ENCODE data around the gene SPON2.

Gene SPON2

DNA sequence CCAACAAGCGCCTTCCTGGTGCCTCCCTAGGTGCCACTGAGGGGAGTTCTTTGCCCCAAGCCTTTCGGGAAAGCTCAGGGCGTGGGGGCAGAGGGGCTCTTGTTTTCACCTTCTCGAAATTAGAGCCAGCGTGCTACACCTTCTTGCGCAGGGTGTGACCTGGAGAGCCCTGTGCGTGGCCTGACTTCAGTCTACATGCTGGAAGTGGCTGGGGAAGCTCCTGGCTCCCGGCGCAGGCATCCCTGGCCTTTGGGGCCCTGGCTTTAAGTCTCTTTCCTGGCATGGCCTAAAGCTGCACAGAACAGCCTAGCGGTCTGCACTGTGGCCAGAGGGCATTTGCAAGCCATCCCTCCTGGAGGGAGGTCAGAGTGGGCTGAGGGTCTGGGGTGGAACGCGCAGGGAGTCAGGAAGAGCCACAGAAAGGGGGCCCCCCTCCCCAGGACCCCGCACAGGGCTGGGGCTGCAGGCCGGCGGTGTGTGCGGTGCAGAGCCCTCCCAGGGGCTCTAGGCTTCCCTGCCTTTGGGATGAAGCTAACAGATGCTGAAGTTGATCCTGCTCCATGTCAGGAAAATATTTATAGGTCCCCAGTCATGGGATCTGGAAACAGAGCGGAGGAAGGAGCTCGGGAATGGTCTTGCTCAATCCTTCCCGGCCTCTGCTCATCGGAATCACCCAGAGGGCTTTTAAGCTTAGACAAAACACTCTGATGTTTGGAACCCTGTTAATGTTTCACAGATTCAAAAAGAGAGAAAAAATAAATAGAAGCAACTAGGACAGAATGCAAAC, 781 bp upstream of the SPON2 start:
- DNase-seq (ENCODE audit: low read depth): no peak

- DNase-seq (ENCODE audit: low read depth): no peak
Measured at GRCh38 chr4:1171311-1172227, 814 bp downstream of the SPON2 start.

GRCh38 chr4:1170976-1171310, 1.4 kb downstream of the SPON2 start:
- DNase-seq (ENCODE audit: low read depth): no peak

DNA sequence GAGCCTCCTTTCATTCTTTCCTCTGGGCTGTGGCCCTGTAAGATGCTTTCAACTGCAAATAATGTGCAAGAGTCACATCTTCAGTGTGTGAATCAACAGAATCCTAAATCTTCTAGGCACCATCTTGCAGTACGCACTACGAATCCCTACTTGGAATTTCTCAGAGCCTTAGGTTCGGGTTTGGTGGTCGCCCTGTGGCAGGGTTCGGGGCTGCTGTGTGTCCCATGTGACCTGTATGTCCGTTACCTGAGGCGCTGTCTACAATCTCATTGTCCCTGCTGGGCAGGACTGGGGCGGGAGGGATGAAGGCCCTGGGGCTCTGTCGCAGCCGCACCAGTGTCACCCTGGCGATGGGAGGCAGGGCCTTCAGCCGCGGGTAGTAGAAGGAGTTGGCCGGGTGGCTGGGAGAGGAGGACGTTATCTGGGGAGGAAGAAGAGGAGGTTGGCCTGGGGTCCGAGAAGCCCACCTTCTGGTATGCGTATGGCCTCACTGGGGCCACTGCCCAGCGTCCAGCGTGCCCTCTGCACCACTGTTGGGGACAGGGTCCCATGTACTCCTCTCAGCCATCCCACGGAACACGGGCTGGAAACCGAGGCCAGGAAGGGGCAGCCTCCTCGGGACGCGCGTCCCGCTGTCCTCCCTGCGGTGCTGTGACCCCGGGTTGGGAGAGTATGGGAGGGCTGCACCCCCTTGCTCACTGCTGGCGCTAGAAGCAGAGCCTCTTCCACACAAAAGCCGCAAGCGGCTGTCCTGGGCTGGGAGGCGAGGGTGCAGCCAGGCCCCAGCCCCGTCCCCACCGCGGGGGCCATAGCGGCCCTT, 2.0 kb downstream of the SPON2 start:
- DNase-seq (ENCODE audit: low read depth): no peak

DNA sequence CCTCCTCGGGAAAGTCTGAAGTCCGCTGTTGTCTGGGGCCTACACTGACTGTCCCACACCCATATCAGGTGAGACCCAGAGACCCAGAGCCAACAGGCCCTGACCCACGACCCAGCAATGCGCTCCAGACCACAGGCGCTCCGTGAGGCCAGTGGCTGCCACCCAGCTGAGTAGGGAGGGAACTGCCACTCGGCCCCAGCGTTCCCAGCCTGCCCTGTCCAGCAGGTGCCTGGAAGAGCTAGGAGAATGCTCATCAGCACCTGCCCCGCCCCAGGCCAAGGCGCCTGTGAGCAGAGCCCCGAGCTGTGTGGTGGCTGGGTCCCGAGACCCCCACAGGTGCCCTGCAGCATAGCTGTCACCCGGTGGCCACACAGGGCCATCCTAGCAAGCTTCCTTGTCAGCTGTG, 2.7 kb downstream of the SPON2 start:
- DNase-seq (ENCODE audit: low read depth): no peak

GRCh38 chr4:1169171-1169671, 3.2 kb downstream of the SPON2 start:
- no peak for DNase-seq (ENCODE audit: low read depth)

GRCh38 chr4:1168191-1169101, 3.9 kb downstream of the SPON2 start:
- no peak for DNase-seq (ENCODE audit: low read depth)

DNA sequence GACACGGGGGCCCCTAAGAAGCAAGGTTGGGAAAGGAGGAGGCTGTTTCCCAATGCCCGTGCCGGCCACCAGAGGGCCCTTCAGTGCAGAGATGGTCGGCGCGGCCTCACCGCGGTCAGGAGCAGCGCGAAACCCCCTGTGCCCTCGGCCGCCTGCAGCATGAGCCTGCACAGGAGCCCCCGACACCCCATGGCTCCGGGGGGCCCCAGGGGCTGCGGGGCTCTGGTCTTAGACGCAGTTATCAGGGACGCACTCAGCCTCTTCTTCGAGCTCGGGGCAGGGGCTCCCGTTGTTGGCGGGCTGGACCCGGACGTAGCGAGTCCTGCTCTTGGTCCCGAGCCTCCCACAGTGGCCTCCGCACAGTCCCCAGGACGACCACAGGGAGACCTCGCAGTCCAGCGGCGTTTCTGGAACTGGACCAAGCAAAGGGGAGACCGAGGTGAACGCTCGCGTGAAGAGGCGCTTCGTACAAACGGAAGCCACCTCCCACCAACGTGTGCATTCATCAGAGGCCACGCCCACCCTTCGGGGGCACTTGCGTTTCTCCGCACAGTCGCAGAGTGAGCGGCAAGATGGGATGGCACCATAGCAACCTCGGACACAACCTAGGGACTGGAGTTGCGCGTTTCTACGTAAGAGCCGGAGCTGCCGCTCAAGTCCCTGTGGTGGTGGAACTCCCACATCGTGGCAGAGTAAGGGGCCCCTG, 5.0 kb downstream of the SPON2 start:
- peak; percentile 83 for DNase-seq (ENCODE audit: low read depth)

DNA sequence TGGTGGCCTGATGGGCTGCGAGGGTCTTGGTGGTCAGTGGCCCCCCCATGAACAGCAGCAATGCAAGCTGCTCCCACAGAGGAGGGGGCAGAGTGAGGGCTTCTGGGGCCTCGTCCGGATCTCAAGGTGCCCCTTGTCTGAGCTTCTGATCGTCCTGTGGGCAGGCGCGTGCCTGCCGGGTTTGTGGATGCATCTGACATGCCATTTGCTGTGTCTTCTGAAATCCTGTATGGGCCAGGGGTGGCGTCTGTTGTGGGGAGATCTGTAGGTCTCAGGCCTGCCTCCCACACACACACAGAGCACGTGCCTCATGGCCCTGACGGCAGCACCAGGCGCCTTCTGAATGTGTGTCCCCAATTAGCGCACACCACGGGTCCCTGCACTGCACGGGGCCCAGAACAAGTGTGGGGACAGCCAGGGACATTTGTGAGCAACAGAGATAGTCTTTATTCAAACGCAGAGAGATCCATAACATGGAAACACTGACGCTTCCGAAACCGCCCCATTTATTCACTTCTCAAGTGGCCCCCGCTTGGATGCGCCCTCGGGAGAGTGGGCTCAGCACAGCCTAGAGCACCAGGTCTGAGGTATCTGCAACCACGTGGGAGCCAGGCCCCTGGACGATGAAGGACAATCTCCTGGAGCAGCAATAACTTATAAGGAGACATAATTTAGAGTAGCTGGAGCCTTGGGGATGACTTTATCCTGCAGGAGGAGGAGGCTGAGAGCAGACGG, 5.7 kb downstream of the SPON2 start:
- DNase-seq (ENCODE audit: low read depth): no peak

GRCh38 chr4:1164956-1165545, 7.3 kb downstream of the SPON2 start:
- no peak for DNase-seq (ENCODE audit: low read depth)

GRCh38 chr4:1164444-1164843, 7.9 kb downstream of the SPON2 start:
- DNase-seq (ENCODE audit: low read depth): no peak

DNA sequence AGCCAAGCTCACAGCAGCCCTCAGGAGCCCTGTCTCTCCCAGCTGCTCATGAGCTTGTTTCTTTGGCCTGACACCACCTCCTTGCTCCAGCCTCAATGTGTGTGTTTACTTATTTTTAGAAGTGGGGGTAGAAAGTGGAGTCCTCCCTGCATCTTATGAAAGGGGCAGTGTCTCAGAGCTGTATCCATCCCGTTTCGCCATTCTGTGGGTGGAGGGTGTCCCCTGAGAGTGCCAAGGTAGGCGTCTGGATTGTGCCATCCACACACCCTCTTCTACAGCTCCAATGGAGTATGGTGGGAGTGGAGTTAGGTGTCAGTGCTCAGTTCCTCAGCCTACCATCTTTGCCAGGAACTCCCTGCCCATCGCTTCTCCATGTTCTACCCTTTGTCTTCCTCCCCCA, 8.3 kb downstream of the SPON2 start:
- no peak for DNase-seq (ENCODE audit: low read depth)

- DNase-seq (ENCODE audit: low read depth): no peak
Measured at GRCh38 chr4:1160351-1160750, 12.0 kb downstream of the SPON2 start.

DNA sequence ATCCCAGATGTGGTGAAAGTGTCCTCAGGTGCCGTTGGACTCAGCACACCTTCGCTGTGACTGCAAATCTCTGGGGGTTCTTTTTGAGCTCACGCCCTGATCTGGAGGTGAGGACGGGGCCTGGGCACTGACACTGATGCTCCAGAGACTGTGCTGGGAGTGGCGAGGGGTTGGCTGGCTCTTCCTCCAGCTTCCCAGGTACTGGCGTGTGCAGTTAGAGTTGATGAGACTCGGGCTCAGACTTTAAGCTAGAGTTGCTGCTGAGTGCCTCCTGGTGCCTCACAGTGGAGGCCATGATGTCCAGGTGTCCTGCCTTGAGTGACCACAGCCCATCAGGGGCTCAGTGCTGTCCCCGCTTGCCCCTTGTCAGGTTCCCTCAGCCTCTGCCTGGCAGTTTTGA, 16.3 kb downstream of the SPON2 start:
- DNase-seq (ENCODE audit: low read depth): no peak

GRCh38 chr4:1155314-1155713, 17.1 kb downstream of the SPON2 start:
- DNase-seq (ENCODE audit: low read depth): no peak

GRCh38 chr4:1154523-1155182, 17.7 kb downstream of the SPON2 start:
- DNase-seq (ENCODE audit: low read depth): no peak

GRCh38 chr4:1154126-1154522, 18.3 kb downstream of the SPON2 start:
- no peak for DNase-seq (ENCODE audit: low read depth)

DNA sequence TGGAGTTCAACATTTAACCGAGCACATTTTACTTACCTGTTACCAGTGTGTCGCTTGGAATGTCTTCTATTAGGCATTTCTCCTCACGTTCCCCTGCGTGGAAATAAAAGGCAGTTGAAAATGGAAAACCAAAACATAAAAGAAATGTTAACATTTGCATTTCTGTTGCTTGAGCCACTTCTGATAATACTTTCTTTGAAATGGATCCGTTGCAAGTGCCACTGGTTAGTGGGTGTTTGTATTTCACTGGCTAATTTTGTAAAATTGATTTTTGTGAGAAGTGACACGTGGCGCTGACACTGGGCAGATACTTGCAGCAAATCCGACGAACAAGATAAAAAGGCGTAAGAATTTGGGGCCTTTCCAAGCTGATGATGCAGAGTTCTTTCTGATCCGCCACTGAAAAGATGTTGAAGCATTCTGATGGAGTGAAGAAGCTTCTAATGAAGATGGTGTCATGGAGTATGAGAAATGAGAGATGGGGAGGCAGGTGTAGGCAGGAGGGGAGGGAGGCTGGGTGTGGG, 18.8 kb downstream of the SPON2 start:
- no peak for DNase-seq (ENCODE audit: low read depth)

DNA sequence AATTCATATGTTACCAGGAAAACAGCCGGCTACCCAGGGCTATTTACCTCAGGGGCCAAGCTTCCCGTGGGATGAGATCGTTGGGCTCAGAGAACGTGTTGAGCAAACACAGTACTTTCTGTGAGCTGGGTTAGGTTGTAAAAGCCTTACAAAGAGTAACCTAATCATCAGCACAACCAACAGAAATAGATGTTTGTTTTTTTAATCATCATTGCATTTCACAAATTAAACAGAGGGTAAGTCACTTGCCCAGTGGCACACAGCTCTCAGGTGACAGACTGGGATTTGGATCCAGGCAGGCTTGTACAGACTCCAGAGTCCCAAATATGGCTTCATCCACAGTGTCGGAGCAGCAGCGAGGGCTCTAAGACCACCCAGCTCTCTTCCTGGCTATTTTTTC, 20.1 kb downstream of the SPON2 start:
- no peak for DNase-seq (ENCODE audit: low read depth)
